GM18517 (cell line): ENCODE data around the gene PDILT.

Source experiments
- ATAC-seq: cut with Tn5 transposase; IDR thresholded peaks from one replicate; pipeline ENCODE4 v1.9.1; 2021; ENCODE audit warnings: mild to moderate bottlenecking, moderate library complexity; ENCODE audit not compliant: unreplicated experiment

Gene PDILT

GRCh38 chr16:20364051-20364450 is 40.5 kb downstream of the PDILT start:
- no peak for ATAC-seq

GRCh38 chr16:20363191-20363590 is 41.3 kb downstream of the PDILT start:
- ATAC-seq = no peak

GRCh38 chr16:20359997-20360396 is 44.5 kb downstream of the PDILT start:
- ATAC-seq = no peak

GRCh38 chr16:20355114-20355782 is 49.3 kb downstream of the PDILT start:
- ATAC-seq = no peak

GRCh38 chr16:20353379-20353778 is 51.2 kb downstream of the PDILT start:
- ATAC-seq = no peak

- no peak for ATAC-seq
Observed at GRCh38 chr16:20352615-20353014, 51.9 kb downstream of the PDILT start, which contains the start of gene UMOD. Gene UMOD, minus strand, starts transcription at chr16:20352715. Its CDS starts 1,978 bp downstream, at chr16:20350737.

GRCh38 chr16:20349615-20350014 is 54.9 kb downstream of the PDILT start:
- ATAC-seq = no peak

- no peak for ATAC-seq
Observed at GRCh38 chr16:20348365-20349185, 56.0 kb downstream of the PDILT start.

GRCh38 chr16:20347666-20348364 is 56.7 kb downstream of the PDILT start:
- ATAC-seq = no peak

GRCh38 chr16:20344611-20345010 is 59.9 kb downstream of the PDILT start:
- ATAC-seq = no peak

GRCh38 chr16:20339744-20340143 is 64.8 kb downstream of the PDILT start:
- no peak for ATAC-seq

GRCh38 chr16:20336955-20337354 is 67.6 kb downstream of the PDILT start:
- no peak for ATAC-seq

- no peak for ATAC-seq
Observed at GRCh38 chr16:20334396-20334795, 70.1 kb downstream of the PDILT start.

- ATAC-seq = no peak
Observed at GRCh38 chr16:20333120-20333519, 71.4 kb downstream of the PDILT start.

GRCh38 chr16:20332411-20332810 is 72.1 kb downstream of the PDILT start:
- ATAC-seq = no peak

- no peak for ATAC-seq
Observed at GRCh38 chr16:20331635-20332034, 72.9 kb downstream of the PDILT start.

GRCh38 chr16:20329392-20330138 is 75.0 kb downstream of the PDILT start:
- no peak for ATAC-seq

GRCh38 chr16:20327444-20328041 is 77.0 kb downstream of the PDILT start, which contains the start of gene GP2:
Gene GP2, minus strand, starts transcription at chr16:20327513. Its CDS starts 1,082 bp downstream, at chr16:20326431.
- no peak for ATAC-seq

- ATAC-seq = no peak
Observed at GRCh38 chr16:20326321-20326720, 78.2 kb downstream of the PDILT start.

- ATAC-seq = no peak
Observed at GRCh38 chr16:20325005-20325404, 79.5 kb downstream of the PDILT start.
